CD14-positive monocyte (primary cell): ENCODE data around the gene ADORA2B. TPM values are rescaled to one million over a fixed set of nuclear protein-coding genes. Genes with fewer than 3 reads are reported as not detected.
A peak's percentile ranks its signal among the peaks of the same experiment; 100 is the strongest.

Experiments
- DNase-seq, 3 donors: peaks; one replicate each; pipeline ENCODE4 v3.0.0-alpha.2; 2011 to 2022
- H2AFZ ChIP-seq: 2 replicates; pipeline ENCODE4 v1.6.0; 2012; ENCODE audit warnings: mild to moderate bottlenecking, low read depth, low read length, inconsistent platforms; ENCODE audit not compliant: insufficient read depth, poor library complexity, severe bottlenecking
- H3K27ac ChIP-seq, 2 donors: 1 replicate in 1 of 2; 2 replicates in 1 of 2; pipeline ENCODE4 v1.5.1; 2012 to 2013; ENCODE audit warnings: low read length in 2 of 2, control low read depth in 1 of 2, inconsistent platforms in 1 of 2, low read depth in 1 of 2, mild to moderate bottlenecking in 1 of 2
- H3K27me3 ChIP-seq, 2 donors: one replicate each; pipeline versions ENCODE4 v1.6.0 to v1.6.1; 2011 to 2013; ENCODE audit warnings: low read length in 2 of 2; ENCODE audit not compliant: control insufficient read depth in 2 of 2, insufficient read depth in 2 of 2
- H3K36me3 ChIP-seq, 2 donors: replicated peaks in 1 of 2; 1 replicate in 1 of 2; 2 replicates in 1 of 2; pipeline versions ENCODE4 v1.5.1 to v1.6.1; 2012 to 2013; ENCODE audit warnings: low read length in 2 of 2, control low read depth in 1 of 2, inconsistent platforms in 1 of 2, mild to moderate bottlenecking in 1 of 2; ENCODE audit not compliant: insufficient read depth in 2 of 2, control insufficient read depth in 1 of 2
- H3K4me1 ChIP-seq, 2 donors: 1 replicate in 1 of 2; 2 replicates in 1 of 2; pipeline versions ENCODE4 v1.5.1 to v1.6.1; 2012 to 2013; ENCODE audit warnings: low read length in 2 of 2, control low read depth in 1 of 2, inconsistent platforms in 1 of 2, mild to moderate bottlenecking in 1 of 2, moderate library complexity in 1 of 2; ENCODE audit not compliant: insufficient read depth in 2 of 2, control insufficient read depth in 1 of 2
- H3K4me2 ChIP-seq: replicated peaks from 2 replicates; pipeline ENCODE3; 2012; ENCODE audit warnings: low read length, moderate library complexity, mild to moderate bottlenecking; ENCODE audit not compliant: poor library complexity, severe bottlenecking; ENCODE audit errors: extremely low read depth
- H3K4me3 ChIP-seq, 3 experiments: fragments of 200-600 bp in 1 of 3; sonication (generic) in 1 of 3; replicated peaks in 1 of 3; 1 replicate in 2 of 3; 2 replicates in 1 of 3; pipeline ENCODE4 v1.5.1; 2011 to 2013; ENCODE audit warnings: low read length in 3 of 3, mild to moderate bottlenecking in 3 of 3, control low read depth in 2 of 3, low read depth in 2 of 3, inconsistent platforms in 1 of 3, moderate library complexity in 1 of 3
- H3K79me2 ChIP-seq: 2 replicates; pipeline ENCODE4 v1.6.0; 2012; ENCODE audit warnings: mild to moderate bottlenecking, control low read depth, inconsistent platforms, low read length, moderate library complexity; ENCODE audit not compliant: insufficient read depth
- H3K9ac ChIP-seq: 2 replicates; pipeline ENCODE4 v1.6.0; 2017; ENCODE audit warnings: low read length, mild to moderate bottlenecking; ENCODE audit not compliant: insufficient read depth, poor library complexity, severe bottlenecking
- H3K9me3 ChIP-seq, 2 donors: replicated peaks in 1 of 2; 1 replicate in 1 of 2; 2 replicates in 1 of 2; pipeline versions ENCODE4 v1.5.1 to v1.6.1; 2012 to 2013; ENCODE audit warnings: low read length in 2 of 2, control low read depth in 1 of 2; ENCODE audit not compliant: control insufficient read depth in 1 of 2, insufficient read depth in 1 of 2
- H4K20me1 ChIP-seq: 2 replicates; pipeline ENCODE4 v1.6.0; 2012; ENCODE audit warnings: mild to moderate bottlenecking, low read length, control low read depth, moderate library complexity; ENCODE audit not compliant: insufficient read depth
- H3K27ac Mint-ChIP-seq, 7 donors: one replicate each; pipeline ENCODE4 v1.8.0; 2020; ENCODE audit warnings: mild to moderate bottlenecking in 7 of 7, mixed read lengths in 7 of 7, moderate library complexity in 6 of 7, inconsistent platforms in 2 of 7
- H3K27me3 Mint-ChIP-seq, 3 donors: one replicate each; pipeline ENCODE4 v1.8.0; 2021 to 2022; ENCODE audit warnings: low read depth in 3 of 3, mild to moderate bottlenecking in 3 of 3, mixed read lengths in 3 of 3, moderate library complexity in 3 of 3, inconsistent platforms in 1 of 3
- H3K36me3 Mint-ChIP-seq, 2 donors: one replicate each; pipeline ENCODE4 v1.8.0; 2020; ENCODE audit warnings: mixed read lengths in 2 of 2, inconsistent platforms in 1 of 2, mild to moderate bottlenecking in 1 of 2
- H3K4me1 Mint-ChIP-seq: one replicate; pipeline ENCODE4 v1.8.0; 2020; ENCODE audit warnings: mild to moderate bottlenecking, mixed read lengths
- H3K4me3 Mint-ChIP-seq, 2 donors: one replicate each; pipeline ENCODE4 v1.8.0; 2020; ENCODE audit warnings: mild to moderate bottlenecking in 2 of 2, mixed read lengths in 2 of 2, moderate library complexity in 1 of 2
- H3K9me3 Mint-ChIP-seq, 7 donors: one replicate each; pipeline ENCODE4 v1.8.0; 2020 to 2022; ENCODE audit warnings: mixed read lengths in 7 of 7, mild to moderate bottlenecking in 6 of 7, moderate library complexity in 6 of 7, inconsistent platforms in 2 of 7
- CTCF ChIP-seq: fragments of 200-600 bp; IDR thresholded peaks from one replicate; pipeline ENCODE4 v1.8.0; 2022; ENCODE audit warnings: antibody characterized with exemption, mild to moderate bottlenecking
- WGBS: methylation state at CpG from one replicate; pipeline ENCODE4 v1.1.5; 2013; ENCODE audit warnings: missing lambda C conversion rate; ENCODE audit not compliant: insufficient coverage; 5-methylcytosine and 5-hydroxymethylcytosine counted together
- intact Hi-C, 2 donors: fragments of 100-400 bp; cut with micrococcal nuclease; formaldehyde crosslinking; loops; one replicate each; pipeline versions ENCODE4 v1.15.0 to v1.15.1; 2023
- polyA plus RNA-seq, 3 donors: library from polyadenylated mRNA; depleted of rRNA in 1 of 3; unstranded in 2 of 3; stranded (reverse) in 1 of 3; fragments of 300-500 nt in 2 of 3; fragments of >200 nt in 1 of 3; fragmentation: Illumina TruSeq in 2 of 3; gene quantifications; 1 replicate in 2 of 3; 2 replicates in 1 of 3; pipeline ENCODE4 v1.2.3, GENCODE V29; 2012 to 2021

ADORA2B gene
- polyA plus RNA-seq, 3 donors: 2.0 to 6.4 (median 4.4) TPM

- peaks cover 0 to 5% of the 10 kb centered on the region in 2 donors for H3K27me3 ChIP-seq
- no peak overlapping the region for H3K9ac ChIP-seq
- peaks cover 0 to 13% of the 10 kb centered on the region in 2 donors for H3K36me3 ChIP-seq
- peak overlapping the region in 1 of 3 experiments; percentile 29 for H3K4me3 ChIP-seq
- H2AFZ ChIP-seq: no peak overlapping the region
- no peak for TF ChIP-seq CTCF
- 98% methylated on average over 4 of the region's 7 CpGs for WGBS
- intact Hi-C loops: loop anchor here in 1 of 2 donors (5.0 kb wide), 1 partner anchor 49 kb away; no protein-coding TSS in a partner anchor
- Mint-ChIP-seq H3K27ac (peak overlapping the region; percentile 91 to 98 (median 95)), H3K4me3 (no peak overlapping the region), H3K9me3 (peaks cover 20 to 34% (median 29%) of the 10 kb centered on the region in 7 donors), H3K4me1 (peaks cover 34% of the 10 kb centered on the region), H3K27me3 (peaks cover 6 to 17% (median 6%) of the 10 kb centered on the region in 3 donors), H3K36me3 (peaks cover 22 to 26% of the 10 kb centered on the region in 2 donors)
- no peak overlapping the region for H3K4me2 ChIP-seq
- peaks cover 5% of the 10 kb centered on the region for H3K79me2 ChIP-seq
- H3K27ac ChIP-seq: peak overlapping the region; percentile 61 to 86
- H3K9me3 ChIP-seq: peaks cover 22 to 33% of the 10 kb centered on the region in 2 donors
- peaks cover 46 to 51% of the 10 kb centered on the region in 2 donors for H3K4me1 ChIP-seq
- DNase-seq: no peak
- no peaks in the 10 kb centered on the region for H4K20me1 ChIP-seq
Measured at GRCh38 chr17:15941781-15942180, 3.1 kb upstream of the ADORA2B start.

GRCh38 chr17:15942207-15942833 lies 2.6 kb upstream of the ADORA2B start:
- H3K9ac ChIP-seq: no peak overlapping the region
- peaks cover 0 to 13% of the 10 kb centered on the region in 2 donors for H3K36me3 ChIP-seq
- peak overlapping the region in 1 of 3 experiments; percentile 46 for H3K4me3 ChIP-seq
- H3K27me3 Mint-ChIP-seq: peaks cover 6 to 18% (median 6%) of the 10 kb centered on the region in 3 donors
- H3K79me2 ChIP-seq: peaks cover 10% of the 10 kb centered on the region
- peaks cover 22 to 30% of the 10 kb centered on the region in 2 donors for H3K36me3 Mint-ChIP-seq
- DNase-seq: peak; percentile 88 to 92 (median 92)
- peaks cover 22 to 33% of the 10 kb centered on the region in 2 donors for H3K9me3 ChIP-seq
- peak overlapping the region; percentile 49 for H3K4me2 ChIP-seq
- H4K20me1 ChIP-seq: no peaks in the 10 kb centered on the region
- H3K4me3 Mint-ChIP-seq: peak overlapping the region in 1 of 2 donors; percentile 71
- peak overlapping the region; percentile 61 to 86 for H3K27ac ChIP-seq
- H3K9me3 Mint-ChIP-seq: peaks cover 20 to 34% (median 29%) of the 10 kb centered on the region in 7 donors
- peaks cover 52 to 57% of the 10 kb centered on the region in 2 donors for H3K4me1 ChIP-seq
- peaks cover 0 to 5% of the 10 kb centered on the region in 2 donors for H3K27me3 ChIP-seq
- WGBS: 30% methylated on average over 6 of the region's 7 CpGs
- H3K4me1 Mint-ChIP-seq: peaks cover 40% of the 10 kb centered on the region
- intact Hi-C loops: loop anchor here in 1 of 2 donors (5.0 kb wide), 1 partner anchor 50 kb away; no protein-coding TSS in a partner anchor
- H2AFZ ChIP-seq: peak overlapping the region; percentile 50
- TF ChIP-seq CTCF: no peak
- H3K27ac Mint-ChIP-seq: peak overlapping the region; percentile 91 to 98 (median 95)
